Parathyroid adenoma (tissue), 2 donors: ENCODE measurements around the gene POLR1F.

Source experiments
- H2AFZ ChIP-seq: fragments of 300-600 bp; sonication (generic); one replicate; pipeline ENCODE4 v1.7.0; 2017; ENCODE audit warnings: antibody characterized with exemption, mild to moderate bottlenecking
- H3K27ac ChIP-seq: fragments of 300-600 bp; sonication (generic); one replicate; pipeline ENCODE4 v1.7.0; 2017
- H3K27me3 ChIP-seq: fragments of 300-600 bp; sonication (generic); one replicate; pipeline ENCODE4 v1.7.0; 2017; ENCODE audit warnings: low read length; ENCODE audit not compliant: control insufficient read depth, insufficient read depth
- H3K36me3 ChIP-seq: fragments of 300-600 bp; sonication (generic); one replicate; pipeline ENCODE4 v1.7.0; 2017; ENCODE audit warnings: low read length; ENCODE audit not compliant: control insufficient read depth, insufficient read depth
- H3K4me1 ChIP-seq: fragments of 300-600 bp; sonication (generic); one replicate; pipeline ENCODE4 v1.7.0; 2017; ENCODE audit warnings: control low read depth
- H3K4me2 ChIP-seq: fragments of 300-600 bp; sonication (generic); one replicate; pipeline ENCODE4 v1.7.0; 2017; ENCODE audit warnings: low read length
- H3K4me3 ChIP-seq: fragments of 300-600 bp; sonication (generic); one replicate; pipeline ENCODE4 v1.7.0; 2017; ENCODE audit warnings: low read depth, low read length
- H3K79me2 ChIP-seq: fragments of 300-600 bp; sonication (generic); one replicate; pipeline ENCODE4 v1.7.0; 2017; ENCODE audit warnings: control low read depth
- H3K9ac ChIP-seq: fragments of 300-600 bp; sonication (generic); one replicate; pipeline ENCODE4 v1.7.0; 2017; ENCODE audit warnings: mild to moderate bottlenecking
- H3K9me3 ChIP-seq: fragments of 300-600 bp; sonication (generic); one replicate; pipeline ENCODE4 v1.7.0; 2017; ENCODE audit warnings: low read length; ENCODE audit not compliant: control insufficient read depth
- TF ChIP-seq, protein P1 (sequence below): fragments of 300-600 bp; sonication (generic); IDR thresholded peaks from one replicate; pipeline ENCODE4 v1.7.0; 2017; ENCODE audit warnings: antibody characterized with exemption, mild to moderate bottlenecking
- donor health status: primary hyperparathyroidism.

The POLR1F gene

DNA sequence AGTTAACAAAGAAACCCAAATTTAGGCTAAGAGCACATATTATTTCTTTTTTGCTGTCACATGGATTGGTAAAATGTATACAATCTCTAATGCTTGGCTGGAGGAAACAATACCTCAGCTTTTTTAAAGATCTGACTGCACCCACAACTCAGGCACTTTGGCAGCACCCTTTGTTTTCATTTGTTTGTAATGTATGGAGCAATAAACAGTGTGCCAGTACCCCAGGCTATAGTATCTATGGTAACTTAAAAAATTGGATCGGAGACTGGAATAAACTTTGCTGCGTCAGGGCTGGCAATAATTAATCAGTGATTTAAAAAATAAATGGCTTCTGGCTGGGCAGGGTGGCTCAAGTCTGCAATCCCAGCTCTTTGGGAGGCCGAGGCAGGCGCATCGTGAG lies 27.2 kb downstream of the POLR1F start:
- Histone ChIP-seq H3K36me3 (no peaks in the 10 kb centered on the region), H3K27ac (no peak overlapping the region), H3K9ac (no peak overlapping the region), H3K27me3 (no peaks in the 10 kb centered on the region), H3K4me1 (no peaks in the 10 kb centered on the region), H3K4me3 (no peak overlapping the region), H2AFZ (no peak overlapping the region), H3K79me2 (no peaks in the 10 kb centered on the region), H3K4me2 (no peak overlapping the region), H3K9me3 (no peaks in the 10 kb centered on the region)
- TF ChIP-seq, protein P1, sequence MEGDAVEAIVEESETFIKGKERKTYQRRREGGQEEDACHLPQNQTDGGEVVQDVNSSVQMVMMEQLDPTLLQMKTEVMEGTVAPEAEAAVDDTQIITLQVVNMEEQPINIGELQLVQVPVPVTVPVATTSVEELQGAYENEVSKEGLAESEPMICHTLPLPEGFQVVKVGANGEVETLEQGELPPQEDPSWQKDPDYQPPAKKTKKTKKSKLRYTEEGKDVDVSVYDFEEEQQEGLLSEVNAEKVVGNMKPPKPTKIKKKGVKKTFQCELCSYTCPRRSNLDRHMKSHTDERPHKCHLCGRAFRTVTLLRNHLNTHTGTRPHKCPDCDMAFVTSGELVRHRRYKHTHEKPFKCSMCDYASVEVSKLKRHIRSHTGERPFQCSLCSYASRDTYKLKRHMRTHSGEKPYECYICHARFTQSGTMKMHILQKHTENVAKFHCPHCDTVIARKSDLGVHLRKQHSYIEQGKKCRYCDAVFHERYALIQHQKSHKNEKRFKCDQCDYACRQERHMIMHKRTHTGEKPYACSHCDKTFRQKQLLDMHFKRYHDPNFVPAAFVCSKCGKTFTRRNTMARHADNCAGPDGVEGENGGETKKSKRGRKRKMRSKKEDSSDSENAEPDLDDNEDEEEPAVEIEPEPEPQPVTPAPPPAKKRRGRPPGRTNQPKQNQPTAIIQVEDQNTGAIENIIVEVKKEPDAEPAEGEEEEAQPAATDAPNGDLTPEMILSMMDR: no peak

DNA sequence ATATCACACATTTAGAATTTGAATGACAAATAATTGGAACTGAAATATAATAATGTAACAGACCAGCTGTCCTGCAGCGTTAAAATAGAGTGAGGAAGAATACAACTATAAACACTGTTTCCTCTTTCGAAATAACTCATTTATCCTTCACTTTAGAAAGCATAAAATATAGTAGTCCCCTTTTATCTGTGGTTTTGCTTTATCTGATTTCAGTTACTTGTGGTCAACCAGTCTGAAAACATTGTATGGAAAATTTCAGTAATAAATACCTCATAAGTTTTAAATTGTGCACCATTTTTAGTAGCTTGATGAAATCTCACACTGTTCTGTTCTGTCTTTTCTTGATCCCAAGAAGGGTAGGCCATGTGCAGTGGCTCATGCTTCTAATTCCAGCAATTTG lies 31.7 kb downstream of the POLR1F start:
- H3K27ac ChIP-seq: no peak overlapping the region
- TF ChIP-seq, protein P1: no peak
- no peaks in the 10 kb centered on the region for H3K9me3 ChIP-seq
- H3K27me3 ChIP-seq: no peaks in the 10 kb centered on the region
- H3K9ac ChIP-seq: no peak overlapping the region
- H3K36me3 ChIP-seq: no peaks in the 10 kb centered on the region
- H2AFZ ChIP-seq: no peak overlapping the region
- H3K4me3 ChIP-seq: no peak overlapping the region
- no peak overlapping the region for H3K4me2 ChIP-seq
- no peaks in the 10 kb centered on the region for H3K4me1 ChIP-seq
- H3K79me2 ChIP-seq: no peaks in the 10 kb centered on the region

DNA sequence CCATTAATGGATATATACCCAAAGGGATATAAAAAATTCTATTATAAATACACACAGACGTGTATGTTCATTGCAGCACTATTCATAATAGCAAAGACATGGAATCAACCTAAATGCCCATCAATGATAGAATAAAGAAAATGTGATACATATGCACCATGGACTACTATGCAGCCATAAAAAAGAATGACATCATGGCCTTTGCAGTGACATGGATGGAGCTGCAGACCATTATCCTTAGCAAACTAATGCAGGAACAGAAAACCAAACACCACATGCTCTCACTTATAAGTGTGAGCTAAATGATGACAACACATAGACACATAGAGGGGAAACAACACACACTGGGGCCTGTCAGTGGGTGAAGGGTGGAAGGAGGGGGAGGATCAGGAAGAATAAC lies 33.0 kb downstream of the POLR1F start:
- Histone ChIP-seq H3K36me3 (no peaks in the 10 kb centered on the region), H3K79me2 (no peaks in the 10 kb centered on the region), H3K9ac (no peak overlapping the region), H3K27me3 (no peaks in the 10 kb centered on the region), H2AFZ (no peak overlapping the region), H3K4me1 (no peaks in the 10 kb centered on the region), H3K27ac (no peak overlapping the region), H3K4me2 (no peak overlapping the region), H3K4me3 (no peak overlapping the region), H3K9me3 (no peaks in the 10 kb centered on the region)
- TF ChIP-seq, protein P1: no peak

DNA sequence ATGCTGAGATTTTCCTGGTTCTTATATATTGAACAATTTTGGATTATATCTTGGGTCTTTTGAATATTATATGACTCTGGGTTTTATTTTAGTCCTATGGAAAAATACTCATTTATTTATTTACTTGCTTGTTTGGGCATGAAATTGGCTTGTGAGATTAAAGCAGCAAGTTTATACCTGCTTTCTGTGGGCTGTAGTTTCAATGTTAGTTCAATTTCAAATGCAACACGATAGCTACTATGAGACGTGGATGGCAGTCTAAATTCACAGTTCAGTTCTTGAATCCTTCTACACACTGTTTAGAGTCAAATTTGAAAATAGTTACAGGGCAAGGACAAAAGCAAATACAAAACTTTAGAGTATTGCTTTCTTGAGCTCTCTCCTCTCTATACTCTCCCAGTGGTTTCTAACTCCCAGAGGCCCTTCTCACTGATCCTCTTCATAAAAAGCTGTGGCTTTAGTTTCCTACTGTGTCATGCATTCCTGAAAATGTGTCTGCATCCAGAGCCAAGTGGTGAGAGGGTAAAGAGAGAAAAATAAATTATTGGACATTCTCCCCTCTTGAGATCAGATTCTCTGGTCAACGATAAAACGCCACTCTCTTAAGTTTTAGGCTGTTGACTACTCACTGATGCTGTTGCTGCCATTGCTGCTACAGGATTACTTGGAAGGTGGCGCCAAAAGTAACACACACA lies 34.4 kb downstream of the POLR1F start:
- no peaks in the 10 kb centered on the region for H3K4me1 ChIP-seq
- H3K4me2 ChIP-seq: no peak overlapping the region
- no peaks in the 10 kb centered on the region for H3K27me3 ChIP-seq
- H3K9ac ChIP-seq: no peak overlapping the region
- H3K79me2 ChIP-seq: no peaks in the 10 kb centered on the region
- H3K36me3 ChIP-seq: no peaks in the 10 kb centered on the region
- H2AFZ ChIP-seq: no peak overlapping the region
- H3K27ac ChIP-seq: no peak overlapping the region
- TF ChIP-seq, protein P1: no peak
- H3K9me3 ChIP-seq: no peaks in the 10 kb centered on the region
- H3K4me3 ChIP-seq: no peak overlapping the region

DNA sequence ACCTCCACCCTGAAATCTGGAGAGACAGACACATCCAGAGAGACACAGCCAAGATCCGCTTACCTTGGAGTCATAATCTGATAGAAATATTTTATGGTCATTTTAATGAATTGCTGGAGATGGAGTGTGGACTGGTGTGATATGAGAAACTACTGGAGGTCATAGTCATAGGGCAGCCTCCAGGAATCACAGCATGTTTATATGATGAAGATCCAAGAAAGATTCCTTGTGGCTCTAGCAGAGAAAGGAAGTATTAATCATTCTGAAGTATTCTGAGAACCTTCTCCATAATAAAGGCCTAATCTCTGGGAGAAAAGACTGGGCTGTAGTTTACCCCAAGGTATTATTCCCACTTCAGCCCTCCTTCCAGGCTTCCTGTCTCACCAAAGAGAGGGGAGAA lies 38.0 kb downstream of the POLR1F start:
- TF ChIP-seq, protein P1: no peak
- Histone ChIP-seq H3K36me3 (no peaks in the 10 kb centered on the region), H2AFZ (no peak overlapping the region)

More for the DNA sequence above, 38.0 kb downstream of the POLR1F start:
- H3K27me3 ChIP-seq: no peaks in the 10 kb centered on the region
- no peak overlapping the region for H3K4me2 ChIP-seq
- no peak overlapping the region for H3K9ac ChIP-seq
- no peaks in the 10 kb centered on the region for H3K79me2 ChIP-seq
- H3K27ac ChIP-seq: no peak overlapping the region
- no peaks in the 10 kb centered on the region for H3K4me1 ChIP-seq
- no peak overlapping the region for H3K4me3 ChIP-seq
- H3K9me3 ChIP-seq: no peaks in the 10 kb centered on the region
